ENCODE measurements around the gene COBL. TPM values are rescaled to one million over a fixed set of nuclear protein-coding genes. Genes with fewer than 3 reads are reported as not detected.

Gene COBL
- total RNA-seq, 1 donor from 2014 or later, result not detected

- DNase-seq (ENCODE audit: extremely low read depth, low read depth, low spot score), result no peak
Observed at GRCh38 chr7:51237446-51238133, 79.0 kb downstream of the COBL start.

DNA sequence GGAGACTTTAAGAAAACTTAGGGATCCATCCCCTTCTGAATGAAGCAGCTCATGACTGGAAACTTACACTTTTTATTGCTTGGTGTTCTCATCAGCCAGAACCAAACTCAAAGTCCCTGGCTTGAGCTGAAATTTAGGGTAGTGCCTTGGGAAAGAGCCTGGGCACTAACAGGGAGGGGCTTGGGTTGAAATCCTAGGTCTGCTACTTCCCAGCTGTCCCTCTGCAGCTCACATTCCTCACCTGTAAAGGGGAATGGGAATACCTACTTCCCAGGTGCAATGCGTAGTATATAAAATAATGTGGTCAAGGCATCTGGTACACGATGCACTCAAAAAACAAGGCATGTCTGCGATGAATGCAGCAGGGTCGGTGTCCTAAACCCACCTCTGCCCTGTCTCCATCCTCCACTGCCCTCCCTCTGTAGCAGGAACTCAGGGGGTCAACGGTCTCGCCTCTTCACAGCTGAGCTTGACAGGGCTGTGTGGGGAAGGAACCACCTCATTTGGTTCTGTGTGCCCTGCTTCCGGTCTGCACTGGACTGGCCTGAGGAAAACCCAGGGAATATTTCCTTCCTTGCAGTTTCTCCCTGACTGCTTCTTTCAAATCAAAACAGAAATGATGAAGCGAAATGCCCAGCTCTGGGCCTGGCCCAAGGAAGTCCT, 80.0 kb downstream of the COBL start:
- DNase-seq (ENCODE audit: extremely low read depth, low read depth, low spot score), result no peak

GRCh38 chr7:51235593-51236313, 80.9 kb downstream of the COBL start:
- no peak for DNase-seq (ENCODE audit: extremely low read depth, low read depth, low spot score)

- no peak for DNase-seq (ENCODE audit: extremely low read depth, low read depth, low spot score)
Observed at GRCh38 chr7:51234609-51235308, 81.8 kb downstream of the COBL start.

DNA sequence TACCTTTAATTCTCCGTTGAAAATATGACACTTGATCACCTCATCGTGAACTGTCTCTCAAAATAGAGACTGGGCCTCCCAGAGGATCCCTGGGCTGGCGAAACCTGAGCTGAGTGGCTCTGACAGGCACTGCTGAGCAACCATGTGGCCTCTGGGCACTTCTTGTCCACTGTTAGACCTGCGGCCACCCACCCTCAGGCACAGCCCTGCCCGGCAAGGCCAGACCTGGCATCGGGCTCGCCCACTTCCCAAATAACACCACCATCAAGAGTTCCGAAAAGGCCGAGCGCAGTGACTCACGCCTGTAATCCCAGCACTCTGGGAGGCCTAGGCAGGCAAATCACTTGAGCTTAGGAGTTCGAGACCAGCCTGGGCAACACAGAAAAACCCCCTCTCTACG, 82.5 kb downstream of the COBL start:
- DNase-seq (ENCODE audit: extremely low read depth, low read depth, low spot score), result no peak

DNA sequence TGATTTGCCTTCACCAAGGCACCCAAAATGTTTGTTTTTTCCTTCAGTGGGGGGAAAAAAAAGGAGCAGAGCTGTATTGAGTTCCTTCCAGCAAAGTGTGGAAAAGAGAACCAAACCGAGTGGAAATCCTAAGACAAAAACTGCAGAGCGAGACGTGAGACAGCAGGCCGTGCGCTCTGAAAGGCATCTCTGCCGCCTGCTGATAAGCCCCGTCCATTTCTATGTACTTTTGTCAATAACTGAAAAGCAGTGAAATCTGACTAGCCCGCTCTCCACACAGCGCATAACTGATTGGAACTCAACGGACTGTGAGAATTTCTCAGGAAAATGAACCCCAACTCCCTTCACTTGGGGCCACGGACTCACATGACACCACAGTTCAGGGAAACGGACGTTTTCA, 83.2 kb downstream of the COBL start:
- no peak for DNase-seq (ENCODE audit: extremely low read depth, low read depth, low spot score)

- DNase-seq (ENCODE audit: extremely low read depth, low read depth, low spot score), result no peak
Observed at GRCh38 chr7:51230723-51231122, 85.9 kb downstream of the COBL start.

DNA sequence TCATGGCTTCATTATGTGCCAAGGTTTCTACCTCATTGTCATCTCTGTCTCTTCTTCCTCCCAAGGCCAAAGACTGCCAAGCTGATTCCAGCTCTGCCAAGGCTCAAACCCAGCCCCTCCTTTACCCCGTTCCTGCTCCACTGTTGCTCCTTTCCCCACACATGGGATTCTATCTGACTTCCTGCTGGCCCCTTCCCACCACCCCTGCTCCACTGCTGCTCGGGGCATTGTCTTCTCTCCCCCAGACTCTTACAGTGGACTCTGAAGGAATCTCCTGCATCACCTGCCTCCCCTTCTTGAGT, 86.3 kb downstream of the COBL start:
- DNase-seq (ENCODE audit: extremely low read depth, low read depth, low spot score), result no peak

DNA sequence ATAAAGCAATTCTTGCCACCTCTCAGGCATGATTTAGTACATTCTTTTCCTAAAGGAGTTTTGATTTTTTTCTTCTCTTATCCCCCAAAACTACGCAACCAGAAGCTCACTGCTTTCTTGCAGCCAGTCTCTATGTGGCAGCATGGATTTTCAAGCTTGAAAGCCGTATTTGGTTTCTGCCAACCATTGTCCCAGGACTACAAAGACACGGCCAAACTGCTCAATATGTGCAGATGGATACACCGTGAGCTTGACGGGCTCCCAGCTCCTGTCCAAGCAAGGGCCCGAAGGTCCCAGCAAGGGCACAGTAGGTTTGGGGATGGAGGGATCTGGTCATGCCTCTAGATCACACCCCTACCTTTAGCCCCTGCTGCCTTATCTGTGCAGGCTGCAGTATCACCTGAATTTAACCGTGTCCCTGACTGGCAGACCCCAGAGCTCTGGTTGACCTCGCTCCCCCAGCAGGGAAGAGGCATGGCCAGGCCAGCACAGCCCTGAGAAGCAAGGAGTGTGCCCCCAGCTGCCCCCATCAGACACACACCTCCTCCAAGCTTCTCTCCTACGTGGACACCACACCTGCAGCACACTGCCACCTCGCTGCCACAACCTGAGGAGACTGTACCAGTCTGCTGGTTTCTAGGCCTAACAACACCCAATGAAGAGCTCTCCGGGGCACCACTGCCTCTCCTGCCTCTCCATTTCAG, 86.8 kb downstream of the COBL start:
- DNase-seq (ENCODE audit: extremely low read depth, low read depth, low spot score), result no peak

- no peak for DNase-seq (ENCODE audit: extremely low read depth, low read depth, low spot score)
Observed at GRCh38 chr7:51229106-51229537, 87.5 kb downstream of the COBL start.

GRCh38 chr7:51228386-51228958, 88.1 kb downstream of the COBL start:
- no peak for DNase-seq (ENCODE audit: extremely low read depth, low read depth, low spot score)

DNA sequence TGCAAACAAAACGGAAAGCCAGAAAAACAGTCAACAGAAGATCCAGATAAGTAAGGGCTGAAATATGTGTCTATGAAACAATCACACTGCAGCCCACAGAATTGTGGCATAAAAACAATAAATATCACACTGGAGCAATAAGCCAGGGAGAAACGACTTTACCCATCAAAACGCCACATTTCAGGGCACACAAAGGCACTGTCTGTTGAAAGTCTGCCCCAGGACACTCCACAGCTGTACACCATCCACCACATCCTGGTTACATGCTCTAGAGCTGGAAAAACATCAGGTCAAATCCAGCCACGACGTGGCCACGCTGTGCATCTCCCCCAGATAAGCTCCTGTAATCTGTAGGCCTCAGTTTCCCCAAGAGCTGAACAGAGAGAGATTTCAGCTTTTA, 88.7 kb downstream of the COBL start:
- no peak for DNase-seq (ENCODE audit: extremely low read depth, low read depth, low spot score)

GRCh38 chr7:51226916-51227535, 89.6 kb downstream of the COBL start:
- DNase-seq (ENCODE audit: extremely low read depth, low read depth, low spot score), result no peak

GRCh38 chr7:51226063-51226755, 90.4 kb downstream of the COBL start:
- DNase-seq (ENCODE audit: extremely low read depth, low read depth, low spot score), result no peak

DNA sequence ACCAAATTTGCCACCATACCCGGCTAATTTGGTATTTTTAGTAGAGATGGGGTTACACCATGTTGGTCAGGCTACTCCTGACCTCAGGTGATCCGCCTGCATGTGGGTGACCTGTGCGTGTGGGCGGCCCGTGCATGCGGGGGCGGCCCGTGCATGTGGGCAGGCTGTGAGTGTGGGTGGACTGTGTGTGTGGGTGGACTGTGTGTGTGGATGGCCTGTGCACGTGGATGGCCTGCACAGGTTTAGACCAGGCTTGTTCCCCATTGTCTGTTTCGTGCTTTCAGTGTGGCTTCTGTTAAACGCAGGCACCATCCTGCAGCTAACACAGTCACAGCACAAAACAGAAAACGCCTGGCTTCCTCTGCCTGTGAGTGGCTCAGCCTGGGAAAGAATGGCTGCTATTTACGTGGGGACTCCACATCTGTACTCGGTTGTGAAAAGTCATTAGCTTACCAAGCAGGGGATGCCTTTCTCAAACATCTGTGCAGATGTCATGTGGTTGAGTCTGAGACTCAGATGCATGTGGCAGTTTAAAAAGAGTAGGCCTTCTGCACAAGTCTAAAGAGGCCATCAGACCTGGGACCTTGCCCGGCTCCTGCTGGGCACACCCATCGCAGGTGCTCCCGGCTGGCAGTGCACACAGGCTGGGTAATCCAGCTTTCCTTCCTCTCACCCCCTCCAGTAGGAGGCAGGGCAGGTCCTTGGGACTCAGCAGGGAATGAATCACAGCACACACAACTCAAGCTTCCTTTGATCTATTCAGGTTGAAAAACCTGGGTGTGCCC, 91.6 kb downstream of the COBL start:
- DNase-seq (ENCODE audit: extremely low read depth, low read depth, low spot score), result no peak

GRCh38 chr7:51223505-51223904, 93.1 kb downstream of the COBL start:
- DNase-seq (ENCODE audit: extremely low read depth, low read depth, low spot score), result no peak

DNA sequence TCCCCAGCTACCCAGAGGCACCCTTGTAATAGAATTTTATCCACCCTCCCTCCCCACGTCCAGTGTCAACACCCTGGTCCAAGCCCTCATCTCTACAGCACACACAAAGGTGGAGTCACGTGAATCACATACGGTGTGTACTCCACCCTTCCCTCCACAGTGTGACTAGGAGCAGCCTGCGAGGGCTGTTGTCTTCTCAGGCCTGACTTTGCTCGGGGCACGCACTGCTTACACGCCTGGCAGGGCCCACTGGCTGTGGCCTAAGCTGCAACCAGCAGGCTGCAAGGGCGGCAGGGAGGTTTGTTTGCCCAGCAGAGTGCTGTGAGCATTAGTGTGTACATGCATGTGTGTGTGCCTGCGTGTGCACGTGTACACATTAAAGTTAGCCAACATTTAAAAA, 93.7 kb downstream of the COBL start:
- DNase-seq (ENCODE audit: extremely low read depth, low read depth, low spot score), result no peak

DNA sequence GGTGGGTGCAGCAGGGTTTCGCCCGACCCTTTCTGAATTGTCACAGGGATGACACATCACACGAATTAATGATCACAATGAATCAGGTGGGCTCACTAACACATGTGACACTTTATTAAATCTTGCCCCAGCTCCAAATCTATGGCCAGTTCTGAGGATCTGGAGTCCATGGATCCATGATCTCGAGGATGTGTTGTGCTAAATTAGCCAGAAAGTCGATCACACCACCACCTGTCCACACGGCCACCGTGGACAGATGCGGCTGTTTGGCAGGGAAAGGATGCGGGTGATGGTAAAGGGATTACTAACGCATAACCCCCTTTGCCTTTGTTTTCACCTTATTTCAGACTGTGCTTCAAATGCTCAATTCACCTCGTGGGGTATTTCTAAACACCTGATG, 96.4 kb downstream of the COBL start:
- no peak for DNase-seq (ENCODE audit: extremely low read depth, low read depth, low spot score)

All from glomerular endothelial cell (primary cell).